ENCODE data around the gene OSGEP.

OSGEP gene

GRCh38 chr14:20454516-20455354 is at the start of gene OSGEP, which contains the start of gene APEX1:
TSS of gene OSGEP (minus strand) at chr14:20454812. CDS start at chr14:20454683, 129 bp downstream.
TSS of gene APEX1 (plus strand) at chr14:20455226. CDS start at chr14:20455646, 420 bp downstream.
- DNase-seq = peak; percentile 99

DNA sequence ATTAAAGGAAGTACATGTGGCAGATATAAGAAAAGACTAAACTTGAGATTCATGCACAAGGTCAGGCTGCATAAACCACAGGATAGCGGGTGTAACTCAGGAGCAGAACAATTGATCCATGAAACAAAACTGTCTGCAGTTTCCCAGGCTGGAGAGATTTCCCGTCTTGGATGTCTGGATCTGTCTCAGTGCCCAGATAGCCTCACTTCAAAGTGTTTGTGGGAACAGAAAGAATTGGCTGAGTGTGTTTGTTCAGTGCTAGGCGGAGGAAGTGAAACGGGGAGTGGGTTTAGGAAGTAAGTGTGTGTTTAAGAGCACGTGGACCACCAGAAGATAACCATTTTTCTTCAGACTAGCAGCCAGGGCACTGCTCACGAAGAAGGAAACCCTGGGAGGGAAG is 49.3 kb upstream of the OSGEP start:
- no peak for DNase-seq

- DNase-seq = no peak
Measured at GRCh38 chr14:20501346-20501745, 46.7 kb upstream of the OSGEP start.

DNA sequence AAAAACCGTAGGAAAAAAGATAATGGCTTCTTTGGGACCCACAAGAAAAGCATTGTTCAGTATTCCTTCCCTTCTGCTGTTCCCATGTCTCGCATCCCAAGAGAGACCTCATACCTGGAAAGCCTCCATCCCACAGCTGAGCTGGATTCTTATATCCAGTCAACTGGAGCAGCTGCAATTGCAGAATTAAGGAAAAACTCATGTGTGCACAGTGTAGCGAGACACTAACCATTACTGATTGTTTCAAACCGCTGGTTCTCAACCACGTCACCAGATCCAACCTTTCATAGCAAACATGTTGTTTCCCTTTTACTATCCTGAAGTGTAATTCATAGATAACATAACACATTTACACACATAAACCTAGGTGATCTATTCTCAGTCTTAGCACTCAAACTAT is 45.3 kb upstream of the OSGEP start:
- no peak for DNase-seq

GRCh38 chr14:20499108-20499507 is 44.5 kb upstream of the OSGEP start:
- no peak for DNase-seq

DNA sequence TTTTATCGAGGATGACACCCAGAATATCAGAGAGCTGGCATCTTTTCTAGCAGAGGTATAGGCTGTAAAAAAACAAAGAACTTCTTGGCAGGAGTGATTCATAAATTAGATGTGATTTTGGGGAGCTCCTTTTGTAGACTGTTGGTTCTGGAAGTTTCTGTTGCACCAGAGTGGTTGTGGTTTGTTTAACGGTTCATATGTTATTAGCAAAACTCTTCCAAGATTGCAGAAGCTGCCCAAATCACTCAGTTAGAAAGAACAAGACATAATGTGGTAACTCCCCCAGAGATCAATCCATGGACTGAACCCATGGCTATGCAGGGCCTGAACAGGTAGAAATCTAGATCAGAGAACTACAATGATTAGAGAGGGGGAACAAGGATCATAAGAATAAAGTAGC is 44.0 kb upstream of the OSGEP start:
- DNase-seq = no peak

DNA sequence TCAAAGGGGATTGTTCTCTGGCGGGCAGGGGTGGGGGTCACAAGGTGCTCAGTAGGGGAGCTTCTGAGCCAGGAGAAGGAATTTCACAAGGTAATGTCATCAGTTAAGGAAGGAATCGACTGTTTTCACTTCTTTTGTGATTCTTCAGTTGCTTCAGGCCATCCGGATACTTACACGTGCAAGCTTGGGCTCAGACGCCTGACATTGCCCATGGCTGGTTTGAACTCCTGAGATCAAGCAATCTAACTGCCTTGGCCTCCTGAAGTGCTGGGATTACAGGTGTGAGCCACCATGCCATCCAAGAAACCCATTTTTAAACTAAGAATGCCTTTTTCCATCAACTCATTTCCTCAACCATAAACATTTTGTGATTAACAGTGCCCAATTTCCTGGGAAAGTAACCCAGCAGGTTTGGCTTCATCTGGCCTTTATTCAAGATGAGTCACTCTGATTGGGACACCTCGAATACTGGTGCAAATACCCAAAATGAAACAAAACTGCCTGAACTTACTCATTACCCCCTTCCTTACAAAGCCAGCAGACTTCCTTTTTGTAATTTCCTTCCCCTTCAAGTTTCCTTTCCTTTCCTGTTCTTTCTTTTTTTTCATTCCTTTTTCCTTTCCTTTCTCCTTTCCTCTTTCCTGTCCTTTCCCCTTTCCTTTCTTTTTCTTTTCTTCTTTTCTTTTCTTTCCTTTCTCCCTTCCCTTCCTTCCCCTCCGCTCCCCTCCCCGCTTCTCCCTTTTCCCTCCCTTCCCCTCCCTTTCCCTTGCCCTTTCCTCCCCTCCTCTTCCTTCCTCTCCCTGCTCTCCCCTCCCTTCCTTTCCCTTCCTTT is 40.5 kb upstream of the OSGEP start:
- DNase-seq = peak; percentile 30

DNA sequence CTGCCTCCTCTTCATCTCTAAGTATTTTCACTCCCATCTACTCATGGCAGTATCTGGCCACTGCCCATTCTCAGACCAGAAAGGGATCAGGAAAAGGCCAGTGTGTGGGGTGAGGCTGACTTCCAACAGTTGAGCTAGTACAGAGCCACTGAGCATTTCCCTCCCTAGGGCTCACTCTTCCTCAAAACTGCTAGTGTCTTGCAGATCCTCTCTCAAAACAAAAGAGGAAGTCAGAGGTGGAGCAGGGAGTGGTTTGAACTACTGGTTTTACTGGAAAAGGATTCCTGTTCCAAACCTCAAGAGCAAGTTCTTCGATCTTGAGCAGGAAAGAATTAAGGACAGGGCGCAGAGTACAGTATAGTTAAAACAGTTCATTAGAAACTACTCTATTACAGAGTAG is 39.0 kb upstream of the OSGEP start:
- no peak for DNase-seq

- DNase-seq = no peak
Measured at GRCh38 chr14:20492486-20492885, 37.9 kb upstream of the OSGEP start.

- DNase-seq = no peak
Measured at GRCh38 chr14:20490563-20490962, 36.0 kb upstream of the OSGEP start.

DNA sequence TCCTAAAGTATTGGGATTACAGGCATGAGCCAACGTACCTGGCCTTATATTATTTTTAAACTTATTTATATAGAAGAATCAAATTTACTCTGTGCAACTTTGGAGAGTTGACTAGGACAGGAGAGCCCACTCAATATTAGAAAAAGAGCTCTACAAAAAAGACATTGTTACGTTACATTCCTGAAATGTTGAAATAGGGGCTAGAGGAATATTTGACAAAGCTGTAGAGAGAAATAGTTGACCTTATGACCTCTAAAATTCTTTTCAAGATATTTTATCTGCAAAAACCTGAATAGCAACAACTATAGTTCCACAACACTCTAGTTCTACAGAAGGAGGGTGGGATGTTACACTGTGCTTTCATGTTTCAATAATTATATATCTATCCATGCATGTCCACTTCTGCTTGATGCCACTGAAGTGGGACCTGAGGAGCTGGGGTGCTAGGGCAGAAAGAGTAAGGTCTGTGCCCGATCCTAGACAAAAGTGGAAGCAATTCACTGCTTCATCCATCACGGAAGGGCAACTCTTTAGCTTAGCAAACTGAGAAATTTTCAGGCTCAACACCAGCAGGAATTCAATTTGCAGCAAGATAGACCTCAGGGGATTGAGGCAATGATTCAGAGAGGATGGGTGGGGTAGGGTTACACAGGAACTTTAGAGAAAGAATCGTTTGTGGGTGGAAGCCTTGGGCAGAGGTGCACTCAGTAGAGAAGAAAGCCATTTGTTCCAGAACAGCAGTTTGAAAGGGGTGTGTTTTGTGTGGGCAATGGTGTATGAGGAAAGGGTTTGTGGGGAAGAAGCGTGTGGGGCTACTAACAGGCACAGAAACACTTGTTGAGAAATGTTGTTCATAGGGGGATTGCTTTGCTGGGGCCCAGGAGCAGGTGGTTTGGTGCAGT is 34.7 kb upstream of the OSGEP start:
- DNase-seq = peak; percentile 9

- DNase-seq = no peak
Measured at GRCh38 chr14:20487396-20487725, 32.7 kb upstream of the OSGEP start.

DNA sequence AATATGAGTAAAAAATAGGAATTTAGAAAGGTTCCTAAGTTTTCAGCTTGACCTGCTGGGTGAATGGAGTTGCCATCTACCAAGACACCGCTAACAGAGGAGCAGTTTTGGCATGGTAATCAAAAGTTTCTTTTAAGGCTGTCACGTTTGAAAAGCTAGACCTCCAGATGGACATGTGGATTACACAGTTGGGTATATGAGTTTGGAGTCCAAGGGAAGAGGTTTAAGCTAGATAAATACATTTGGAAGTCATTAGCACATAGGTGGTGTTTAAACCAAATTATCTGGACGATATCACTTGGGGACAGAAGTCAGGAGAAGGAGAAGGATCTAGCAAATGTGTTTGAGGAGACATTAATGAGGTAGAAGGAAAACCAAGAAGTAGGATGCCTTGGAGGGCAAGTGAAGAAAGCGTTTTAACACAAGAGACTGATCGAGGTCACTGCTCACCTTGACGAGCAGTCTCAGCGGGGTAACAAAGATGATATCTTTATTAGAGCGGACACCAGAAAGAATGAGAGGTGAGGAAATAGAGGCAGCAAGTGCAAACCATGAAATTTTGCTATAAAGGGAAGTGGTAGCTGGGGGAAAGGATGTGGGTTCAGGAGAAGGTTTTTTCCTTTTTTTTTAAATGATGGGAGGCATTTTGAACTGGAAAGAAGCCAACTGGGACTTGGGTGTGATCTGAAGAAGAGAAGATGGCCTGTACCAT is 32.2 kb upstream of the OSGEP start:
- DNase-seq = no peak

GRCh38 chr14:20485900-20486299 is 31.3 kb upstream of the OSGEP start:
- DNase-seq = no peak

GRCh38 chr14:20482382-20482781 is 27.8 kb upstream of the OSGEP start:
- no peak for DNase-seq

- DNase-seq = no peak
Measured at GRCh38 chr14:20478894-20479293, 24.3 kb upstream of the OSGEP start.

GRCh38 chr14:20477211-20477876 is 22.7 kb upstream of the OSGEP start:
- DNase-seq = peak; percentile 80

DNA sequence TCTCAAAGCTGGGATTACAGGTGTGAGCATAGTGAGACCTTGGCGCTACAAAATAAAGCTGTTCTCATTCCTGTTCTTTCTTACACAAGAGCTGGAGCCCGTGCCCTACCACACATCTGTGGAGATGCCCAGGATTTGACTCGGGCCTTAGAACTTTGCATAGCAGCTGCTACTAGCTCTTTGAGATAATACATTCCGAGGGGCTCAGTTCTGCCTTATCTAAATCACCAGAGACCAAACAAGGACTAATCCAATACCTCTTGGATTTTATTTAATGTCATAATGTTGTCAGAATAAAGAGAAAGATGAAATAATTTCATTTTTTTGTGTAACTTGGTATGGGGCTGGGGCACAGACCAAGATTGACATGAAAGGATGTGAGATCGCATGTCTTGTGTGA is 22.2 kb upstream of the OSGEP start:
- DNase-seq = no peak

- DNase-seq = no peak
Measured at GRCh38 chr14:20472536-20473169, 18.0 kb upstream of the OSGEP start.

DNA sequence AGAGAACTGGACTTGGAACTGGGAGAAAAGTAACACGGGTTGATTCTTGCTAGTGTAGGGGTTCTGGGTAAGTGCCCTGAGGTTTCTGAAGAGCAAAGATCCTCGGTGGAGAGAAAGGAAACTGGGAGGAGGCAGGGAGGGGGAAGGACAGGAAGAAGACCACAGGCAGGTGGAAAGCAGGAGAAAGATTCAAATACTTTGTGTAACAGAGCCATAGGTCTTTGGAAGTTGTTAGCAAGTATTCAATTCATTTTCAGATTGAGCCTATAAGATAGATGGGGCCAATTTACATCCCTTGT is 15.9 kb upstream of the OSGEP start:
- peak; percentile 29 for DNase-seq

DNA sequence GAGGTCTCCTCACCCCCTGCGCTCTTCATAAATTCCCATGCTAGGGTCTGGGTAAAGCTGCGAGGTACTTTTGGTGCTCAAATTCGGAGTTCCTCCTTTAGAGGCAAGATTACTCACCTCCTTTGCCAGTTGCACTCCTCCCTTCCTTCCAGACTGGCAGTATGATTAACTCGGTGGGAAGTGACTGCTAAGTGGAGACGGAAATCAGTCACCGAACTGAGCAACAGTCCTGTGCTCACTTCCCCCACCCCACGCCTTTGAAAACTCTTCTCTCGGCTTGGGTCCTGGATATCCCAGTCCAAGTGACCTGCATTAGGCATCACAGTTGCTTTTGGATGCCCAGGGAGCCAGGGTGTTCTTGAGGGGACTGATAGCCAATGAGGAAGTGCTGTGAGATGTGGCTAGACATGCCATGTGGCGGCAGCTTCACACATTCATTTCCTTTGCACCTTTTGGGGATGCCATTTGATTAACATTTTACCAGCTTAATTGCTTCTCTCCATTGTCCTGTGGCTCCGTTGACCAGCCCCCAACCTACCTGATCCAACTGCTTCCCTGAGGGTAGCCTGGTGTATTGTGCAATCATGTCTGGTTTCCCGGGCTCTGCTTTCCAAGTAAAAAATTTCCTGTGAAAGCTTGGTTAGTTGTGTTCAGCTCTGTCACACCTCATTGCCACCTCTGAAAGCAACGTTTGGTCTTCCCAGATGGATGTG is 15.4 kb upstream of the OSGEP start:
- peak; percentile 76 for DNase-seq

Data from EL (cell line).